Keratinocyte (primary cell): Measurements from ENCODE around the gene BICDL2.

Source experiments
- EZH2 ChIP-seq: IDR thresholded peaks from one replicate; pipeline ENCODE4 v1.6.1; 2012; ENCODE audit warnings: inconsistent platforms, mild to moderate bottlenecking, low read length, moderate library complexity
- TF ChIP-seq, protein P1 (sequence below), 3 experiments: IDR thresholded peaks in 1 of 3; conservative IDR thresholded peaks in 1 of 3; optimal IDR thresholded peaks in 1 of 3; 2 replicates in 2 of 3; 3 replicates in 1 of 3; pipeline versions ENCODE3 to v1.5.1; 2011; ENCODE audit warnings: low read length in 3 of 3, mild to moderate bottlenecking in 3 of 3, moderate library complexity in 2 of 3, control low read depth in 1 of 3, inconsistent platforms in 1 of 3; ENCODE audit not compliant: insufficient read depth in 2 of 3; ENCODE audit errors: extremely low read depth in 1 of 3

DNA sequence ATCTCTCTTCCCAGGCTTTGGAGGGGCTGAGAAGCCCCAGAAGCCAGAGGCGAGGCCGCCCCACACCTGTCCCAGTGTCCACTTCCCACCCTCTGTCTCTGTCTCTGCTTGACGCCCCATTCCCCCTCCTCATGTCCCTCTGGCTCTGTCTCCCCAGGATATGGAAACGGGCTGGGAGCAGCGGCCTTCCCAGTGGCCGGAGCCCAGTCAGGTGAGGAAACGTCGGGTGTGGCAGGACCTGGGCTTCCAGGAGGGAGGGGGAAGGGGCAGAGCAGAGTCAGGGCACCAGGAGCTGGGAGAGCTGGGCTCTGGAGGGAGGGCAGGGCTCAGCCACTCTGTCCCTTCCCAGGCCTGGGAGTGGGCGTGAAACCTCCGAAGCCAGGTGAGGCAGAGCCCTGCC lies 45.9 kb downstream of the BICDL2 start:
- TF ChIP-seq, protein P1, sequence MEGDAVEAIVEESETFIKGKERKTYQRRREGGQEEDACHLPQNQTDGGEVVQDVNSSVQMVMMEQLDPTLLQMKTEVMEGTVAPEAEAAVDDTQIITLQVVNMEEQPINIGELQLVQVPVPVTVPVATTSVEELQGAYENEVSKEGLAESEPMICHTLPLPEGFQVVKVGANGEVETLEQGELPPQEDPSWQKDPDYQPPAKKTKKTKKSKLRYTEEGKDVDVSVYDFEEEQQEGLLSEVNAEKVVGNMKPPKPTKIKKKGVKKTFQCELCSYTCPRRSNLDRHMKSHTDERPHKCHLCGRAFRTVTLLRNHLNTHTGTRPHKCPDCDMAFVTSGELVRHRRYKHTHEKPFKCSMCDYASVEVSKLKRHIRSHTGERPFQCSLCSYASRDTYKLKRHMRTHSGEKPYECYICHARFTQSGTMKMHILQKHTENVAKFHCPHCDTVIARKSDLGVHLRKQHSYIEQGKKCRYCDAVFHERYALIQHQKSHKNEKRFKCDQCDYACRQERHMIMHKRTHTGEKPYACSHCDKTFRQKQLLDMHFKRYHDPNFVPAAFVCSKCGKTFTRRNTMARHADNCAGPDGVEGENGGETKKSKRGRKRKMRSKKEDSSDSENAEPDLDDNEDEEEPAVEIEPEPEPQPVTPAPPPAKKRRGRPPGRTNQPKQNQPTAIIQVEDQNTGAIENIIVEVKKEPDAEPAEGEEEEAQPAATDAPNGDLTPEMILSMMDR (optimal IDR thresholded peaks at IDR 0.05 in 1 of 3, IDR thresholded peaks at IDR 0.05 in 1 of 3, conservative IDR thresholded peaks at IDR 0.05 in 1 of 3; ENCODE audit: extremely low read depth in 1 of 3, insufficient read depth in 2 of 3, low read length in 3 of 3): no peak
- no peak for TF ChIP-seq EZH2
